OCI-LY1 (cell line): ENCODE measurements around the gene THOC1.

Experiments used
- H2AFZ ChIP-seq: fragments of 200-600 bp; sonication (generic), shearing (Covaris generic); 2 replicates; pipeline ENCODE4 v1.6.0; 2014; ENCODE audit warnings: antibody characterized with exemption, mild to moderate bottlenecking, low read length
- H3F3A ChIP-seq: fragments of 200-600 bp; sonication (generic), shearing (Covaris generic); 2 replicates; pipeline ENCODE4 v1.6.0; 2014; ENCODE audit warnings: mild to moderate bottlenecking, antibody characterized with exemption, low read length, moderate library complexity; ENCODE audit not compliant: insufficient read depth
- H3K27ac ChIP-seq: fragments of 200-600 bp; sonication (generic); 2 replicates; pipeline ENCODE4 v1.5.1; 2014; ENCODE audit warnings: low read length, mixed run types, mild to moderate bottlenecking, low read depth; ENCODE audit not compliant: poor library complexity, severe bottlenecking
- H3K27me3 ChIP-seq: fragments of 200-600 bp; sonication (generic); 2 replicates; pipeline ENCODE4 v1.6.0; 2014; ENCODE audit warnings: antibody characterized with exemption, mild to moderate bottlenecking, low read length, moderate library complexity; ENCODE audit not compliant: insufficient read depth
- H3K36me3 ChIP-seq: fragments of 200-600 bp; sonication (generic); 2 replicates; pipeline ENCODE4 v1.6.1; 2014; ENCODE audit warnings: mild to moderate bottlenecking, antibody characterized with exemption, low read length, moderate library complexity, mixed read lengths; ENCODE audit not compliant: insufficient read depth
- H3K4me1 ChIP-seq: fragments of 200-600 bp; sonication (generic); 2 replicates; pipeline ENCODE4 v1.5.1; 2014; ENCODE audit warnings: mild to moderate bottlenecking, low read length, moderate library complexity; ENCODE audit not compliant: insufficient read depth, severe bottlenecking
- H3K4me2 ChIP-seq: fragments of 200-600 bp; sonication (generic), shearing (Covaris generic); 2 replicates; pipeline ENCODE4 v1.6.1; 2014; ENCODE audit warnings: low read length
- H3K4me3 ChIP-seq: fragments of 200-600 bp; sonication (generic); 2 replicates; pipeline ENCODE4 v1.5.1; 2014; ENCODE audit warnings: low read length, low read depth, mild to moderate bottlenecking, mixed read lengths; ENCODE audit not compliant: poor library complexity, severe bottlenecking
- H3K79me2 ChIP-seq: fragments of 200-600 bp; shearing (Covaris generic); 2 replicates; pipeline ENCODE4 v1.6.1; 2016; ENCODE audit warnings: mixed run types, low read length, mixed read lengths; ENCODE audit not compliant: insufficient read depth
- H3K9ac ChIP-seq: fragments of 200-600 bp; sonication (generic), shearing (Covaris generic); 2 replicates; pipeline ENCODE4 v1.6.1; 2014; ENCODE audit warnings: mild to moderate bottlenecking, low read length, mixed read lengths
- H3K9me2 ChIP-seq: fragments of 200-600 bp; sonication (generic), shearing (Covaris generic); 2 replicates; pipeline ENCODE4 v1.6.1; 2014; ENCODE audit warnings: low read depth, mild to moderate bottlenecking, low read length, mixed read lengths
- H3K9me3 ChIP-seq: fragments of 200-600 bp; shearing (Covaris generic); 2 replicates; pipeline ENCODE4 v1.6.1; 2014; ENCODE audit warnings: low read length, mixed read lengths
- H4K20me1 ChIP-seq: fragments of 200-600 bp; sonication (generic), shearing (Covaris generic); 2 replicates; pipeline ENCODE4 v1.6.0; 2016; ENCODE audit warnings: mild to moderate bottlenecking, low read length; ENCODE audit not compliant: insufficient read depth
- EZH2 ChIP-seq: fragments of 200-600 bp; sonication (generic), shearing (Covaris generic); IDR thresholded peaks from 2 replicates; pipeline ENCODE4 v1.8.0; 2017; ENCODE audit warnings: borderline replicate concordance, mixed run types, mild to moderate bottlenecking, antibody characterized with exemption, low read length, moderate library complexity, mixed read lengths
- TF ChIP-seq, protein P1 (sequence below): fragments of 200-600 bp; sonication (generic), shearing (Covaris generic); IDR thresholded peaks from 2 replicates; pipeline ENCODE4 v1.5.1; 2017; ENCODE audit warnings: mild to moderate bottlenecking, antibody characterized with exemption, low read length, moderate library complexity, mixed read lengths

Gene THOC1

DNA sequence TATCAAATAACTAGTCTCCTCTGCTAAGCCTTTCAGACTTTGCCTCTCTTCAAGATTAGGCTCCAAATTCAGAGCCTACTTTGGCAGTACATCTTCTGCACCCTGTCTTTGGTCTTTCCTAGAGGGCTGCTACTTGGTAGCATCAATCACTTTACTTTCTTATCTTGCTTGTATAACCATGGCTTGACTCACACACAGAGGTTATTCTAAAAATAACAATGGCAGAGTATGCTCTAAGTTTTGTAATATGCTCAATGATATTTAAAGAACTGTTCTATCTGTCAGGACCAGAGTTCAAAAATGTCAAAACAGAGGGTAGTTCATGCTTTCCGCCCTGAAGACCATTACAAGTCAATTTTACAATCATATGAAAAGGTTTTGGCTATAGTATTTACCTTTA is 27.7 kb downstream of the THOC1 start:
- TF ChIP-seq EZH2: no peak
- Histone ChIP-seq H3K79me2 (no peaks in the 10 kb centered on the region), H3F3A (no peaks in the 10 kb centered on the region), H3K4me2 (no peak overlapping the region), H3K27ac (no peak overlapping the region), H3K36me3 (peaks cover 19% of the 10 kb centered on the region), H3K9ac (no peak overlapping the region), H3K9me2 (no peaks in the 10 kb centered on the region), H4K20me1 (no peaks in the 10 kb centered on the region), H3K4me1 (no peaks in the 10 kb centered on the region), H3K9me3 (no peaks in the 10 kb centered on the region), H2AFZ (no peak overlapping the region), H3K27me3 (no peaks in the 10 kb centered on the region), H3K4me3 (no peak overlapping the region)

DNA sequence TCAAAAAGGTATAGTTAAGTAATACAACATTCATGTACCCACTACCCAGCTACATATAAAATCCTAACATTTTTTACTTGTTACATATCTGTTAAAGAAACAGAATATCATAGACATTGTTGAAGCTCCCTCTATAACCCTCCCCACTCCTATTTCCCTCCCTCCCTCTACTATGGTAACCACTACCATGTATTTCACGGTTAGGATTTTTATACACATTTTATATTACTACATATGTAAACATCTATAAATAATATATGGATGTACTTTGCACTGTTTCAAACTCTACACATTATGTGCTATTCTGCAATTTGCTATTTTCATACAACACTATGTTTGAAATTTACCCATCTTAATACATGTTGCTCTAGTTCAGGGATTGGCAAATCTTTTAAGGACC is 36.3 kb downstream of the THOC1 start:
- no peak overlapping the region for H3K9ac ChIP-seq
- H4K20me1 ChIP-seq: no peaks in the 10 kb centered on the region

DNA sequence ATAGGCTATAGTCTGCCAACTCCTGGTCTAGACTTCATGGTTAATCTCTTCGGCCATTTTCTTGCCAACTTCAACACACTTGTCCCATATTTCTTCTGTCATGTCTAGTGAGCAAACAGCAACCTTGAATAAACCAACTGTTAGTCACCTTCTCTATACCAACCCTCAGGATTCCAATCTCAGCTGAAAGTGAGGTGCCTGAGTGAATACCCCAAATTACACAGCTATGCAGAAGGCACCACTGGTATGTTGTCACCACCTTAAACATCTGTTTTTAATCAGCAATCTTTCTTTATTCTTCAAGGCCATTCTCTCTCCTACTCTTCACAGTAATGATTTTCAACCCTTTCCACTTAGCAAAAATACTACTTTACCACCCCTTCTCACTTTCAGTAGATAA is 39.3 kb downstream of the THOC1 start:
- Histone ChIP-seq H3K36me3 (peaks cover 18% of the 10 kb centered on the region), H3K9ac (no peak overlapping the region), H2AFZ (no peak overlapping the region), H3F3A (no peaks in the 10 kb centered on the region), H3K4me1 (no peaks in the 10 kb centered on the region), H3K27me3 (no peaks in the 10 kb centered on the region), H3K4me3 (no peak overlapping the region), H3K9me2 (no peaks in the 10 kb centered on the region), H3K9me3 (no peaks in the 10 kb centered on the region), H3K79me2 (no peaks in the 10 kb centered on the region), H3K27ac (no peak overlapping the region), H4K20me1 (no peaks in the 10 kb centered on the region), H3K4me2 (no peak overlapping the region)
- TF ChIP-seq, protein P1, sequence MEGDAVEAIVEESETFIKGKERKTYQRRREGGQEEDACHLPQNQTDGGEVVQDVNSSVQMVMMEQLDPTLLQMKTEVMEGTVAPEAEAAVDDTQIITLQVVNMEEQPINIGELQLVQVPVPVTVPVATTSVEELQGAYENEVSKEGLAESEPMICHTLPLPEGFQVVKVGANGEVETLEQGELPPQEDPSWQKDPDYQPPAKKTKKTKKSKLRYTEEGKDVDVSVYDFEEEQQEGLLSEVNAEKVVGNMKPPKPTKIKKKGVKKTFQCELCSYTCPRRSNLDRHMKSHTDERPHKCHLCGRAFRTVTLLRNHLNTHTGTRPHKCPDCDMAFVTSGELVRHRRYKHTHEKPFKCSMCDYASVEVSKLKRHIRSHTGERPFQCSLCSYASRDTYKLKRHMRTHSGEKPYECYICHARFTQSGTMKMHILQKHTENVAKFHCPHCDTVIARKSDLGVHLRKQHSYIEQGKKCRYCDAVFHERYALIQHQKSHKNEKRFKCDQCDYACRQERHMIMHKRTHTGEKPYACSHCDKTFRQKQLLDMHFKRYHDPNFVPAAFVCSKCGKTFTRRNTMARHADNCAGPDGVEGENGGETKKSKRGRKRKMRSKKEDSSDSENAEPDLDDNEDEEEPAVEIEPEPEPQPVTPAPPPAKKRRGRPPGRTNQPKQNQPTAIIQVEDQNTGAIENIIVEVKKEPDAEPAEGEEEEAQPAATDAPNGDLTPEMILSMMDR: no peak
- no peak for TF ChIP-seq EZH2

More for the DNA sequence above, 36.3 kb downstream of the THOC1 start:
- Histone ChIP-seq H3K79me2 (no peaks in the 10 kb centered on the region), H3K36me3 (no peaks in the 10 kb centered on the region; the same call in 1 of the 2 replicates), H3K27me3 (no peaks in the 10 kb centered on the region), H3K27ac (no peak overlapping the region), H3K9me3 (no peaks in the 10 kb centered on the region), H3K4me1 (no peaks in the 10 kb centered on the region), H3K4me2 (no peak overlapping the region), H3F3A (no peaks in the 10 kb centered on the region), H2AFZ (no peak overlapping the region), H3K9me2 (no peaks in the 10 kb centered on the region), H3K4me3 (no peak overlapping the region)
- TF ChIP-seq, protein P1: no peak
- no peak for TF ChIP-seq EZH2

DNA sequence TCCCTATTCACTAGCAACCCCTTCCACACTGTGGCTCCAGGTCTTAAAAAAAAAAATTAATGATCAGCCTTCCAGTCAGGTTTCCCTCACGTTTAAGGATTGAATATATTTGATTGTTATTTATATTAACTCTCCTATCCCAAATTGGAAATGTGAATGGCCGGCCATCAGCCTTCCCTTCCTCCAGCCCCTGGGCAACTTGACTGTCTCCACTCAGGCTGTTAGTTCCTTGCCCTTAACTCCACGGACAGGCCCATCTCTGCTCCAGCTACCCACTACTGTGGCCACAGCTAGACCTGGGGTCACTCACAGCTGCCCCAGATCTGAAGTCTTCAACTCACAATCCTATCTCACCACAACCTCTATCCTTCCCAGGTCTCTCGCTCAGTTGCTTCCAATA is 39.9 kb downstream of the THOC1 start:
- Histone ChIP-seq H3K79me2 (no peaks in the 10 kb centered on the region), H2AFZ (no peak overlapping the region), H3K36me3 (peaks cover 25% of the 10 kb centered on the region), H3K27me3 (no peaks in the 10 kb centered on the region), H3K9ac (no peak overlapping the region), H3K4me1 (no peaks in the 10 kb centered on the region), H4K20me1 (no peaks in the 10 kb centered on the region), H3K9me3 (no peaks in the 10 kb centered on the region), H3K27ac (no peak overlapping the region), H3F3A (no peaks in the 10 kb centered on the region), H3K9me2 (no peaks in the 10 kb centered on the region), H3K4me3 (no peak overlapping the region), H3K4me2 (no peak overlapping the region)
- TF ChIP-seq, protein P1: no peak
- TF ChIP-seq EZH2: no peak
